ENCODE measurements around the gene CENPN. TPM values are rescaled to one million over a fixed set of nuclear protein-coding genes. Genes with fewer than 3 reads are reported as not detected.

The CENPN gene
- total and polyA plus RNA-seq, 2 of the 13 experiments (the other 11 are each of a cell fraction or from before 2014, with no cell fraction given), result 29.7 to 129 TPM

- TF ChIP-seq AKNA (CRISPR knock-in tag; IDR thresholded peaks at IDR 0.05; ENCODE audit: borderline replicate concordance), result no peak
- TF ChIP-seq ZSCAN9 (CRISPR knock-in tag; IDR thresholded peaks at IDR 0.05; ENCODE audit: borderline replicate concordance), result no peak
- no peak for TF ChIP-seq SNAPC4 (CRISPR knock-in tag; IDR thresholded peaks at IDR 0.05)
- TF ChIP-seq ZNF263 (CRISPR knock-in tag; IDR thresholded peaks at IDR 0.05), result no peak
- TF ChIP-seq HNF1A (IDR thresholded peaks at IDR 0.05; ENCODE audit: low read depth), result no peak
- no peak for TF ChIP-seq HNF1A (CRISPR knock-in tag; IDR thresholded peaks at IDR 0.05; ENCODE audit: borderline replicate concordance)
- TF ChIP-seq THAP8 (CRISPR knock-in tag; IDR thresholded peaks at IDR 0.05; ENCODE audit: borderline replicate concordance), result no peak
- no peak for TF ChIP-seq ZNF33B (CRISPR knock-in tag; IDR thresholded peaks at IDR 0.05)
- TF ChIP-seq GABPA (IDR thresholded peaks at IDR 0.05; ENCODE audit: low read depth, low read length), result no peak
- TF ChIP-seq GABPA (CRISPR knock-in tag; IDR thresholded peaks at IDR 0.05; ENCODE audit: low read depth), result peak; percentile 46; the same call in 1 of the 2 replicates
- no peak for TF ChIP-seq PRMT3 (CRISPR knock-in tag; IDR thresholded peaks at IDR 0.05; ENCODE audit: borderline replicate concordance, low read depth)
- TF ChIP-seq ZNF577 (CRISPR knock-in tag; IDR thresholded peaks at IDR 0.05; ENCODE audit: borderline replicate concordance, low read depth), result no peak
- TF ChIP-seq SAP130 (CRISPR knock-in tag; IDR thresholded peaks at IDR 0.05; ENCODE audit: low read depth), result peak; percentile 16; the same call in 1 of the 2 replicates
- no peak for TF ChIP-seq BCL6 (CRISPR knock-in tag; IDR thresholded peaks at IDR 0.05)
- no peak for TF ChIP-seq MAX (IDR thresholded peaks at IDR 0.05)
Observed at GRCh38 chr16:81071805-81072204, 64.8 kb downstream of the CENPN start (continued).

Measured in HepG2 (cell line).